Liver (tissue), 9 donors: ENCODE measurements around the gene TMEM19. TPM values are rescaled to one million over a fixed set of nuclear protein-coding genes. Genes with fewer than 3 reads are reported as not detected.
A peak's percentile ranks its signal among the peaks of the same experiment; 100 is the strongest.

Experiments used
- DNase-seq: peaks from one replicate; pipeline ENCODE4 v3.0.0-alpha.2; 2017; ENCODE audit warnings: low spot score
- H3K27ac ChIP-seq, 2 donors: one replicate each; pipeline ENCODE4 v1.7.0; 2013; ENCODE audit warnings: inconsistent platforms in 2 of 2, low read length in 2 of 2, control low read depth in 1 of 2, low read depth in 1 of 2, mild to moderate bottlenecking in 1 of 2
- H3K27me3 ChIP-seq, 4 donors: one replicate each; pipeline versions ENCODE4 v1.6.1 to v1.7.0; 2013; ENCODE audit warnings: low read length in 3 of 4, inconsistent platforms in 1 of 4, mild to moderate bottlenecking in 1 of 4, moderate library complexity in 1 of 4; ENCODE audit not compliant: control insufficient read depth in 4 of 4, insufficient read depth in 4 of 4
- H3K36me3 ChIP-seq, 4 donors: one replicate each; pipeline versions ENCODE4 v1.6.1 to v1.7.0; 2013; ENCODE audit warnings: low read length in 3 of 4, mild to moderate bottlenecking in 3 of 4, low read depth in 1 of 4, moderate library complexity in 1 of 4; ENCODE audit not compliant: control insufficient read depth in 4 of 4, insufficient read depth in 3 of 4
- H3K4me1 ChIP-seq, 4 donors: one replicate each; pipeline versions ENCODE4 v1.6.1 to v1.7.0; 2013; ENCODE audit warnings: low read length in 3 of 4, mild to moderate bottlenecking in 3 of 4, moderate library complexity in 1 of 4; ENCODE audit not compliant: control insufficient read depth in 4 of 4, insufficient read depth in 4 of 4
- H3K4me3 ChIP-seq, 3 donors: one replicate each; pipeline versions ENCODE4 v1.6.1 to v1.7.0; 2013; ENCODE audit warnings: low read length in 3 of 3, control low read depth in 1 of 3, low read depth in 1 of 3, mild to moderate bottlenecking in 1 of 3
- H3K9ac ChIP-seq, 2 donors: one replicate each; pipeline ENCODE4 v1.7.0; 2013; ENCODE audit warnings: low read length in 2 of 2, mild to moderate bottlenecking in 2 of 2, moderate library complexity in 2 of 2, control low read depth in 1 of 2, low read depth in 1 of 2
- H3K9me3 ChIP-seq, 4 donors: one replicate each; pipeline versions ENCODE4 v1.6.1 to v1.7.0; 2013; ENCODE audit warnings: low read length in 3 of 4; ENCODE audit not compliant: control insufficient read depth in 4 of 4
- ATF3 ChIP-seq: IDR thresholded peaks from 2 replicates; pipeline ENCODE4 v1.6.1; 2016; ENCODE audit warnings: antibody characterized with exemption
- CTCF ChIP-seq: fragments of 150-350 bp; IDR thresholded peaks from 2 replicates; pipeline ENCODE4 v1.5.1; 2017; ENCODE audit warnings: improper control_type of control experiment, low read depth, low read length; ENCODE audit not compliant: missing input control
- EGR1 ChIP-seq, 2 donors: IDR thresholded peaks; 2 replicates each; pipeline ENCODE4 v1.6.1; 2016 to 2018; ENCODE audit warnings: antibody characterized with exemption in 2 of 2, low read depth in 2 of 2
- FOXA1 ChIP-seq: IDR thresholded peaks from 2 replicates; pipeline ENCODE4 v1.6.1; 2016; ENCODE audit warnings: antibody characterized with exemption
- FOXA2 ChIP-seq: IDR thresholded peaks from 2 replicates; pipeline ENCODE4 v1.6.1; 2016; ENCODE audit warnings: antibody characterized with exemption
- GABPA ChIP-seq, 2 donors: IDR thresholded peaks in 1 of 2; conservative IDR thresholded peaks in 1 of 2; 2 replicates each; pipeline ENCODE4 v1.6.1; 2016; ENCODE audit warnings: antibody characterized with exemption in 2 of 2, mild to moderate bottlenecking in 1 of 2, moderate library complexity in 1 of 2
- HNF4G ChIP-seq: IDR thresholded peaks from 2 replicates; pipeline ENCODE4 v1.6.1; 2016; ENCODE audit warnings: antibody characterized with exemption
- JUND ChIP-seq, 2 donors: IDR thresholded peaks; 2 replicates each; pipeline ENCODE4 v1.6.1; 2016; ENCODE audit warnings: antibody characterized with exemption in 2 of 2
- MAX ChIP-seq: IDR thresholded peaks from 2 replicates; pipeline ENCODE4 v1.6.1; 2016; ENCODE audit warnings: antibody characterized with exemption
- NR2F2 ChIP-seq: IDR thresholded peaks from 2 replicates; pipeline ENCODE4 v1.6.1; 2016; ENCODE audit warnings: antibody characterized with exemption
- RAD21 ChIP-seq, 2 donors: IDR thresholded peaks; 2 replicates each; pipeline ENCODE4 v1.6.1; 2016; ENCODE audit warnings: antibody characterized with exemption in 2 of 2, mild to moderate bottlenecking in 2 of 2
- REST ChIP-seq: IDR thresholded peaks from 2 replicates; pipeline ENCODE4 v1.6.1; 2016; ENCODE audit warnings: antibody characterized with exemption, mild to moderate bottlenecking
- RXRA ChIP-seq, 2 donors: IDR thresholded peaks; 2 replicates each; pipeline ENCODE4 v1.6.1; 2017 to 2018; ENCODE audit warnings: antibody characterized with exemption in 2 of 2, mild to moderate bottlenecking in 1 of 2
- SP1 ChIP-seq: IDR thresholded peaks from 2 replicates; pipeline ENCODE4 v1.6.1; 2018; ENCODE audit warnings: antibody characterized with exemption, mild to moderate bottlenecking
- YY1 ChIP-seq: IDR thresholded peaks from 2 replicates; pipeline ENCODE4 v1.6.1; 2016; ENCODE audit warnings: antibody characterized with exemption, mild to moderate bottlenecking
- ZBTB33 ChIP-seq: IDR thresholded peaks from 2 replicates; pipeline ENCODE4 v1.6.1; 2016; ENCODE audit warnings: antibody characterized with exemption
- WGBS: extraction: QIAGEN DNeasy Blood & Tissue Kit; methylation state at CpG from one replicate; pipeline ENCODE4 v1.1.7; 2013; 5-methylcytosine and 5-hydroxymethylcytosine counted together
- polyA plus RNA-seq, 2 donors: library from polyadenylated mRNA; stranded (reverse) in 1 of 2; unstranded in 1 of 2; fragments of 200-250 nt in 1 of 2; fragments of >200 nt in 1 of 2; fragmentation: Nextera tagmentation in 1 of 2; extraction: Ambion mirVana in 1 of 2; gene quantifications; one replicate each; pipeline versions ENCODE4 v1.2.1 to v1.2.3, GENCODE V29; 2013 to 2015
- total RNA-seq, 2 donors: library from RNA; depleted of rRNA; stranded (reverse); fragments of >200 nt; gene quantifications; one replicate each; pipeline ENCODE4 v1.2.3, GENCODE V29; 2014
- donor health status: healthy.
- donor health status: healthy.
- donor health status: healthy.
- donor health status: healthy.
- donor health status: healthy.

Gene TMEM19
- total and polyA plus RNA-seq, 4 donors = 9.5 to 30.0 (median 11.4) TPM

DNA sequence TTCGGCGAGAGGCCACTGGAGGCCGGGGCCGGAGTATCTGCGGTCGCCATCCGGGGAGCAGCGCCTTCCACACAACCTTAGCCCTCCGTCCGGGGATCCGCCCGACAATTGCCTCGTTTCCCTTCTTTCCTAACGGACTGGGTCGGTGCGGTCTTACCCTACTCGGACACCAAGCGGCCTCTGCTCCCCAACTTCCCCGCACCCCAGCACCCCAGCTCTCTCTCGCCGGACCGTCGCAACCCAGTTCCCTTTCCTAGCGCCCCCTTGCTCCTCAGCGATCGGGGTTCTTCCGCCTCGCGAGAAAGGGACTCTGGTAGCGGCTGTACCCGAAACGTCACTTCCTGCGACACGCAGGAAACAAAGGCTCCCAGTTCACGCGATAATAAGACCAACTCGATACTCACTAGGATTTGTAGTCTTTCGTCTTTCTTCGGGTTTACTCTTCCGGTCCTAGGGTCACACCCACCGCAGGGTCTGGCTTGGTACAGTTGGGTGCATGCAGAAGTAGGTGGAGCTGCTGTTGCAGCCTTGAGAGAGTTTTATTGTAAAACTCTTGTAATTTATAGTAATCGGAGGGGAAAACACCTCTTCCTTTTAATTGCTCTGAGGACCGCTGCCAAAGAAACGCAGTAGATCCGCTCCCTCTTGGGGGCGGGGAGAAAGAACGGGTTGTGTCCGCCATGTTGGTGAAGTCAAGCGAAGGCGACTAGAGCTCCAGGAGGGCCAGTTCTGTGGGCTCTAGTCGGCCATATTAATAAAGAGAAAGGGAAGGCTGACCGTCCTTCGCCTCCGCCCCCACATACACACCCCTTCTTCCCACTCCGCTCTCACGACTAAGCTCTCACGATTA lies 22.1 kb upstream of the TMEM19 start, which contains the start of the genes THAP2 and ZFC3H1 (continued):
- TF ChIP-seq GABPA (IDR thresholded peaks at IDR 0.05 in 1 of 2, conservative IDR thresholded peaks at IDR 0.05 in 1 of 2) = peak; percentile 94 to 97
- peak in 1 of 2 donors; percentile 38 for TF ChIP-seq RXRA (IDR thresholded peaks at IDR 0.05)
- TF ChIP-seq SP1 = peak; percentile 24

DNA sequence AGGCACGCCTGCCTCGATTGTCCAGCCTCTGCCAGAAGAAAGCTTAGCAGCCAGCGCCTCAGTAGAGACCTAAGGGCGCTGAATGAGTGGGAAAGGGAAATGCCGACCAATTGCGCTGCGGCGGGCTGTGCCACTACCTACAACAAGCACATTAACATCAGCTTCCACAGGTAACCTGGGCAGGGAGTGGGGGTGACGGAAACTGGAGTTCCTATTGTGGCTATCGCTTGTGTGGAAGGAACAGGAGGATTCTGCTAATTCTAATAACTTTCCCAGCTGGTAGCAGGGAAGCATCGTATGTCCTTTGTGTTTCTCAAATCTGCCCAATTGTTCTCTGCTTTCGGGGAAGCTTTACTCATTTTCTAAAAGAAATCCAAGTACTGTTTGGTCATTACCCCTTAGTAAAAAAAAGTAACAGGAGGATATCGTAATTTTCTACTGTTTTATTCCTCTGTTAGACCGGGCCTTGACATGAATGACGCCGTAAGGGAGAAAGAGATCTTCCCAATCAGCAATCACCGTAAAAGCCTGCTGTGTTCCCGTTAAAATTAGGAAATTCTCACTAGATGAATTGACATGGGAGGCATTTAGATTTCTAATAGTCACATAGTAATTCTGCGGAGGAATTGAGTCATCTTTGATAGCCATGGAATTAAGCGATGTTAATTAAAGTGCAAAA lies 21.3 kb upstream of the TMEM19 start:
- no peaks in the 10 kb centered on the region for H3K9me3 ChIP-seq
- H3K4me3 ChIP-seq = peak overlapping the region; percentile 79 to 97 (median 93)
- no peaks in the 10 kb centered on the region for H3K27me3 ChIP-seq
- peak overlapping the region; percentile 97 to 99 for H3K27ac ChIP-seq
- DNase-seq = no peak
- H3K9ac ChIP-seq = peak overlapping the region; percentile 80 to 96
- peaks cover 6 to 23% (median 13%) of the 10 kb centered on the region in 4 donors for H3K4me1 ChIP-seq
- H3K36me3 ChIP-seq = peaks cover 0 to 5% (median 2%) of the 10 kb centered on the region in 4 donors
- TF ChIP-seq YY1 (peak; percentile 97), EGR1 (IDR thresholded peaks at IDR 0.05; ENCODE audit: low read depth in 2 of 2) (no peak)
- WGBS = 1% methylated on average over 20 of the region's 20 CpGs

DNA sequence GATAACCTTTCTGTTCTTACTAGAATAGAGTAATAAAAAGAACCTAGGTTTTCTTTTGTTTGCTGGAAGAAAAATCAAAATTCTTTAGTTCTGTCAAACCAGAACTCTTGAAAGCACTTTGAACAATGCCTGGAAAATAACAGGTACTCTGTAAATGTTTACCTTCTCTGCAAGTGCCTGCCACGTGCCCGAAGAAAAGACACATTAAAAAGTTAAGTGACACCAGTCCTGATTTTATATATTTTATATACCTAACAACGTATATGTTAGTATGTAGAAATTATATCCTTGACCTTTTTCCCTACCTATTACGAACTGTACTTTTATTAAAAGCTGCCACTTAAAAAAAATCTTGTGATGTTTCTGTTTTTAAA lies 20.8 kb upstream of the TMEM19 start:
- TF ChIP-seq NR2F2 = no peak
- no peak for TF ChIP-seq RXRA (IDR thresholded peaks at IDR 0.05)
- 17% methylated on average over 4 of the region's 4 CpGs for WGBS
- Histone ChIP-seq H3K27ac (peak overlapping the region; percentile 97 to 99), H3K27me3 (no peaks in the 10 kb centered on the region), H3K36me3 (no peaks in the 10 kb centered on the region), H3K4me3 (peak overlapping the region; percentile 19 to 93 (median 79)), H3K9ac (peak overlapping the region; percentile 80 to 96), H3K4me1 (peaks cover 6 to 23% (median 13%) of the 10 kb centered on the region in 4 donors), H3K9me3 (no peaks in the 10 kb centered on the region)
- DNase-seq = no peak

GRCh38 chr12:71666259-71666658 lies 19.6 kb upstream of the TMEM19 start:
- TF ChIP-seq EGR1 (IDR thresholded peaks at IDR 0.05; ENCODE audit: low read depth in 2 of 2) (no peak), SP1 (no peak), HNF4G (no peak), FOXA1 (no peak), RXRA (IDR thresholded peaks at IDR 0.05) (no peak), RAD21 (IDR thresholded peaks at IDR 0.05) (no peak), FOXA2 (no peak), JUND (IDR thresholded peaks at IDR 0.05) (no peak), REST (no peak), MAX (no peak), GABPA (IDR thresholded peaks at IDR 0.05 in 1 of 2, conservative IDR thresholded peaks at IDR 0.05 in 1 of 2) (no peak), ZBTB33 (no peak), CTCF (no peak), ATF3 (no peak), YY1 (no peak), NR2F2 (no peak)
- no peak for DNase-seq
- no peak overlapping the region for H3K9ac ChIP-seq
- H3K9me3 ChIP-seq = no peaks in the 10 kb centered on the region
- no peaks in the 10 kb centered on the region for H3K27me3 ChIP-seq
- no peaks in the 10 kb centered on the region for H3K36me3 ChIP-seq
- H3K4me3 ChIP-seq = no peak overlapping the region
- H3K4me1 ChIP-seq = peaks cover 4 to 23% (median 13%) of the 10 kb centered on the region in 4 donors
- whole genome bisulfite sequencing = 97% methylated on average over 5 of the region's 5 CpGs
- H3K27ac ChIP-seq = no peak overlapping the region
